ENCODE measurements around the gene STK32B.
A peak's percentile ranks its signal among the peaks of the same experiment; 100 is the strongest.

STK32B gene

GRCh38 chr4:5069901-5070300 lies 18.6 kb downstream of the STK32B start:
- DNase-seq (ENCODE audit: low read depth), result no peak

GRCh38 chr4:5072948-5073347 lies 21.7 kb downstream of the STK32B start:
- DNase-seq (ENCODE audit: low read depth), result no peak

GRCh38 chr4:5078009-5078408 lies 26.7 kb downstream of the STK32B start:
- no peak for DNase-seq (ENCODE audit: low read depth)

- no peak for DNase-seq (ENCODE audit: low read depth)
Observed at GRCh38 chr4:5079581-5079980, 28.3 kb downstream of the STK32B start.

GRCh38 chr4:5081441-5081999 lies 30.2 kb downstream of the STK32B start:
- DNase-seq (ENCODE audit: low read depth), result no peak

- no peak for DNase-seq (ENCODE audit: low read depth)
Observed at GRCh38 chr4:5082376-5082775, 31.1 kb downstream of the STK32B start.

GRCh38 chr4:5084911-5085475 lies 33.7 kb downstream of the STK32B start:
- DNase-seq (ENCODE audit: low read depth), result peak; percentile 14

- no peak for DNase-seq (ENCODE audit: low read depth)
Observed at GRCh38 chr4:5086535-5086934, 35.3 kb downstream of the STK32B start.

GRCh38 chr4:5096261-5096660 lies 45.0 kb downstream of the STK32B start:
- no peak for DNase-seq (ENCODE audit: low read depth)

- DNase-seq (ENCODE audit: low read depth), result no peak
Observed at GRCh38 chr4:5098176-5098575, 46.9 kb downstream of the STK32B start.

- DNase-seq (ENCODE audit: low read depth), result no peak
Observed at GRCh38 chr4:5100336-5100735, 49.1 kb downstream of the STK32B start.

- no peak for DNase-seq (ENCODE audit: low read depth)
Observed at GRCh38 chr4:5100986-5101385, 49.7 kb downstream of the STK32B start.

- DNase-seq (ENCODE audit: low read depth), result no peak
Observed at GRCh38 chr4:5101571-5101970, 50.3 kb downstream of the STK32B start.

GRCh38 chr4:5110901-5111300 lies 59.6 kb downstream of the STK32B start:
- no peak for DNase-seq (ENCODE audit: low read depth)

- DNase-seq (ENCODE audit: low read depth), result no peak
Observed at GRCh38 chr4:5112333-5113095, 61.2 kb downstream of the STK32B start.

GRCh38 chr4:5114950-5115349 lies 63.7 kb downstream of the STK32B start:
- DNase-seq (ENCODE audit: low read depth), result no peak

- DNase-seq (ENCODE audit: low read depth), result no peak
Observed at GRCh38 chr4:5118091-5118786, 67.0 kb downstream of the STK32B start.

GRCh38 chr4:5118994-5119835 lies 67.9 kb downstream of the STK32B start:
- no peak for DNase-seq (ENCODE audit: low read depth)

- DNase-seq (ENCODE audit: low read depth), result no peak
Observed at GRCh38 chr4:5120067-5120466, 68.8 kb downstream of the STK32B start.

GRCh38 chr4:5120468-5120867 lies 69.2 kb downstream of the STK32B start:
- no peak for DNase-seq (ENCODE audit: low read depth)

GRCh38 chr4:5122114-5122513 lies 70.8 kb downstream of the STK32B start:
- DNase-seq (ENCODE audit: low read depth), result no peak

GRCh38 chr4:5124876-5125275 lies 73.6 kb downstream of the STK32B start:
- no peak for DNase-seq (ENCODE audit: low read depth)

Data from iris pigment epithelial cell (primary cell).